Liver (tissue), 9 donors: Measurements from ENCODE around the gene MCTP1. TPM values are rescaled to one million over a fixed set of nuclear protein-coding genes. Genes with fewer than 3 reads are reported as not detected.

Experiments used
- DNase-seq: peaks from one replicate; pipeline ENCODE4 v3.0.0-alpha.2; 2017; ENCODE audit warnings: low spot score
- H3K27ac ChIP-seq, 2 donors: one replicate each; pipeline ENCODE4 v1.7.0; 2013; ENCODE audit warnings: inconsistent platforms in 2 of 2, low read length in 2 of 2, control low read depth in 1 of 2, low read depth in 1 of 2, mild to moderate bottlenecking in 1 of 2
- H3K27me3 ChIP-seq, 4 donors: one replicate each; pipeline versions ENCODE4 v1.6.1 to v1.7.0; 2013; ENCODE audit warnings: low read length in 3 of 4, inconsistent platforms in 1 of 4, mild to moderate bottlenecking in 1 of 4, moderate library complexity in 1 of 4; ENCODE audit not compliant: control insufficient read depth in 4 of 4, insufficient read depth in 4 of 4
- H3K36me3 ChIP-seq, 4 donors: one replicate each; pipeline versions ENCODE4 v1.6.1 to v1.7.0; 2013; ENCODE audit warnings: low read length in 3 of 4, mild to moderate bottlenecking in 3 of 4, low read depth in 1 of 4, moderate library complexity in 1 of 4; ENCODE audit not compliant: control insufficient read depth in 4 of 4, insufficient read depth in 3 of 4
- H3K4me1 ChIP-seq, 4 donors: one replicate each; pipeline versions ENCODE4 v1.6.1 to v1.7.0; 2013; ENCODE audit warnings: low read length in 3 of 4, mild to moderate bottlenecking in 3 of 4, moderate library complexity in 1 of 4; ENCODE audit not compliant: control insufficient read depth in 4 of 4, insufficient read depth in 4 of 4
- H3K4me3 ChIP-seq, 3 donors: one replicate each; pipeline versions ENCODE4 v1.6.1 to v1.7.0; 2013; ENCODE audit warnings: low read length in 3 of 3, control low read depth in 1 of 3, low read depth in 1 of 3, mild to moderate bottlenecking in 1 of 3
- H3K9ac ChIP-seq, 2 donors: one replicate each; pipeline ENCODE4 v1.7.0; 2013; ENCODE audit warnings: low read length in 2 of 2, mild to moderate bottlenecking in 2 of 2, moderate library complexity in 2 of 2, control low read depth in 1 of 2, low read depth in 1 of 2
- H3K9me3 ChIP-seq, 4 donors: one replicate each; pipeline versions ENCODE4 v1.6.1 to v1.7.0; 2013; ENCODE audit warnings: low read length in 3 of 4; ENCODE audit not compliant: control insufficient read depth in 4 of 4
- EGR1 ChIP-seq, 2 donors: IDR thresholded peaks; 2 replicates each; pipeline ENCODE4 v1.6.1; 2016 to 2018; ENCODE audit warnings: antibody characterized with exemption in 2 of 2, low read depth in 2 of 2
- FOXA1 ChIP-seq: IDR thresholded peaks from 2 replicates; pipeline ENCODE4 v1.6.1; 2016; ENCODE audit warnings: antibody characterized with exemption
- HNF4A ChIP-seq, 2 donors: conservative IDR thresholded peaks; 2 replicates each; pipeline ENCODE4 v1.6.1; 2016; ENCODE audit warnings: antibody characterized with exemption in 2 of 2, mild to moderate bottlenecking in 2 of 2
- HNF4G ChIP-seq: IDR thresholded peaks from 2 replicates; pipeline ENCODE4 v1.6.1; 2016; ENCODE audit warnings: antibody characterized with exemption
- NR2F2 ChIP-seq: IDR thresholded peaks from 2 replicates; pipeline ENCODE4 v1.6.1; 2016; ENCODE audit warnings: antibody characterized with exemption
- RAD21 ChIP-seq, 2 donors: IDR thresholded peaks; 2 replicates each; pipeline ENCODE4 v1.6.1; 2016; ENCODE audit warnings: antibody characterized with exemption in 2 of 2, mild to moderate bottlenecking in 2 of 2
- RXRA ChIP-seq, 2 donors: IDR thresholded peaks; 2 replicates each; pipeline ENCODE4 v1.6.1; 2017 to 2018; ENCODE audit warnings: antibody characterized with exemption in 2 of 2, mild to moderate bottlenecking in 1 of 2
- SP1 ChIP-seq: IDR thresholded peaks from 2 replicates; pipeline ENCODE4 v1.6.1; 2018; ENCODE audit warnings: antibody characterized with exemption, mild to moderate bottlenecking
- TAF1 ChIP-seq: conservative IDR thresholded peaks from 2 replicates; pipeline ENCODE4 v1.6.1; 2016; ENCODE audit warnings: antibody characterized with exemption, mild to moderate bottlenecking
- YY1 ChIP-seq: IDR thresholded peaks from 2 replicates; pipeline ENCODE4 v1.6.1; 2016; ENCODE audit warnings: antibody characterized with exemption, mild to moderate bottlenecking
- WGBS: extraction: QIAGEN DNeasy Blood & Tissue Kit; methylation state at CpG from one replicate; pipeline ENCODE4 v1.1.7; 2013; 5-methylcytosine and 5-hydroxymethylcytosine counted together
- polyA plus RNA-seq, 2 donors: library from polyadenylated mRNA; stranded (reverse) in 1 of 2; unstranded in 1 of 2; fragments of 200-250 nt in 1 of 2; fragments of >200 nt in 1 of 2; fragmentation: Nextera tagmentation in 1 of 2; extraction: Ambion mirVana in 1 of 2; gene quantifications; one replicate each; pipeline versions ENCODE4 v1.2.1 to v1.2.3, GENCODE V29; 2013 to 2015
- total RNA-seq, 2 donors: library from RNA; depleted of rRNA; stranded (reverse); fragments of >200 nt; gene quantifications; one replicate each; pipeline ENCODE4 v1.2.3, GENCODE V29; 2014
- TF ChIP-seq, protein P1 (sequence below): IDR thresholded peaks from 2 replicates; pipeline ENCODE4 v1.6.1; 2016; ENCODE audit warnings: antibody characterized with exemption
- TF ChIP-seq, protein P2 (sequence below): IDR thresholded peaks from 2 replicates; pipeline ENCODE4 v1.6.1; 2016; ENCODE audit warnings: antibody characterized with exemption
- TF ChIP-seq, protein P3 (sequence below): fragments of 150-350 bp; IDR thresholded peaks from 2 replicates; pipeline ENCODE4 v1.5.1; 2017; ENCODE audit warnings: improper control_type of control experiment, low read depth, low read length; ENCODE audit not compliant: missing input control
- TF ChIP-seq, protein P4 (sequence below): IDR thresholded peaks from 2 replicates; pipeline ENCODE4 v1.6.1; 2016; ENCODE audit warnings: antibody characterized with exemption, mild to moderate bottlenecking
- donor health status: healthy.
- donor health status: healthy.
- donor health status: healthy.
- donor health status: healthy.
- donor health status: healthy.

The MCTP1 gene
- total and polyA plus RNA-seq, 4 donors: 0.67 to 7.6 (median 4.3) TPM

DNA sequence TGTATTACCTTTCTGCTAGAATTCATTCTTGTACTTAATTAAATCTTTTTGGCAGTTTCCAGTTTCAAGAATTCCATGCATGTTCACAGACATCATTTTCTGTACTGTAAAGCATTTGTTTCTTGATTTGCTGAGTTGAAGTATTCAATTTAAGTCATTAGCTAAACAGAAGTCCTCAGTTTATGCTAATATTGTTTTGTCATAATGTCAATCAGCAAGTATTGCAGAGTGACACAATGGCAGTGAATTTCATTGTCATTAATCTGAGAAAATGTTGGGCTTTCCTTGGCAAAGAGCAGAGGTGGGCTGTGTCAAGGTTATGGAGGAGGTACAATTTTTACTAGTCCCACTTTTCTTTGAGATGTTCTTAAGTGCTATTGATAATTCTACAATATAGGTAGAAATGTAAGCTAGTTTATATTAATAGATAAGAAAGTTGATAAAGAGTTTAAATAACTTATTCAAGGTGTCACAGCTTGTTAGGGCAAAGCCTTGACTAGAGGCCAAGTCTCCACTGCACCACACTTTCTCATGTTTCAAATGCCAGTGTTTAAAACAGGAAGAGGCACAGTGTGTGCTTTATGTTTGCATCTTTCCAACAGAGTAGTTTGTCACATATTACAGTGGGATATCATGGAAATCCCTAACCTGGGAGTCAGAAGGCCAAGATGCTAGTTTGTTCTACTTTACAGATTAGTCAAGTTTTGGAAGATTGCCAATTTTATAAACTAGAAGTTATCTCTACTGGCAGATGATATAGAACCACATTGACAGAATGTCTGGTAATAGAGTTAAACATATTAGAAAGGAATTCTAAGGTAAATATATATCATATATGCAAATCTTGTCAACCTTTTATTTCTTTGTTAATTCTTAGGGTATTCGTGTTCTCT, 610.2 kb downstream of the MCTP1 start:
- Histone ChIP-seq H3K4me3 (no peak overlapping the region), H3K27ac (no peak overlapping the region), H3K4me1 (no peaks in the 10 kb centered on the region), H3K9me3 (no peaks in the 10 kb centered on the region), H3K9ac (no peak overlapping the region), H3K36me3 (peaks cover 0 to 6% (median 1%) of the 10 kb centered on the region in 4 donors), H3K27me3 (no peaks in the 10 kb centered on the region)
- no peak for DNase-seq
- TF ChIP-seq RXRA (IDR thresholded peaks at IDR 0.05): no peak
- no peak for TF ChIP-seq HNF4G
- no peak for TF ChIP-seq TAF1
- TF ChIP-seq, protein P1, sequence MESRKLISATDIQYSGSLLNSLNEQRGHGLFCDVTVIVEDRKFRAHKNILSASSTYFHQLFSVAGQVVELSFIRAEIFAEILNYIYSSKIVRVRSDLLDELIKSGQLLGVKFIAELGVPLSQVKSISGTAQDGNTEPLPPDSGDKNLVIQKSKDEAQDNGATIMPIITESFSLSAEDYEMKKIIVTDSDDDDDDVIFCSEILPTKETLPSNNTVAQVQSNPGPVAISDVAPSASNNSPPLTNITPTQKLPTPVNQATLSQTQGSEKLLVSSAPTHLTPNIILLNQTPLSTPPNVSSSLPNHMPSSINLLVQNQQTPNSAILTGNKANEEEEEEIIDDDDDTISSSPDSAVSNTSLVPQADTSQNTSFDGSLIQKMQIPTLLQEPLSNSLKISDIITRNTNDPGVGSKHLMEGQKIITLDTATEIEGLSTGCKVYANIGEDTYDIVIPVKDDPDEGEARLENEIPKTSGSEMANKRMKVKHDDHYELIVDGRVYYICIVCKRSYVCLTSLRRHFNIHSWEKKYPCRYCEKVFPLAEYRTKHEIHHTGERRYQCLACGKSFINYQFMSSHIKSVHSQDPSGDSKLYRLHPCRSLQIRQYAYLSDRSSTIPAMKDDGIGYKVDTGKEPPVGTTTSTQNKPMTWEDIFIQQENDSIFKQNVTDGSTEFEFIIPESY: no peak
- no peak for TF ChIP-seq RAD21 (IDR thresholded peaks at IDR 0.05)
- TF ChIP-seq SP1: no peak
- no peak for TF ChIP-seq FOXA1
- no peak for TF ChIP-seq EGR1 (IDR thresholded peaks at IDR 0.05; ENCODE audit: low read depth in 2 of 2)
- TF ChIP-seq HNF4A (conservative IDR thresholded peaks at IDR 0.05): no peak
- TF ChIP-seq YY1: no peak
- TF ChIP-seq, protein P2, sequence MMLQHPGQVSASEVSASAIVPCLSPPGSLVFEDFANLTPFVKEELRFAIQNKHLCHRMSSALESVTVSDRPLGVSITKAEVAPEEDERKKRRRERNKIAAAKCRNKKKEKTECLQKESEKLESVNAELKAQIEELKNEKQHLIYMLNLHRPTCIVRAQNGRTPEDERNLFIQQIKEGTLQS: no peak
- 99% methylated on average over 1 of the region's 1 CpG for WGBS

DNA sequence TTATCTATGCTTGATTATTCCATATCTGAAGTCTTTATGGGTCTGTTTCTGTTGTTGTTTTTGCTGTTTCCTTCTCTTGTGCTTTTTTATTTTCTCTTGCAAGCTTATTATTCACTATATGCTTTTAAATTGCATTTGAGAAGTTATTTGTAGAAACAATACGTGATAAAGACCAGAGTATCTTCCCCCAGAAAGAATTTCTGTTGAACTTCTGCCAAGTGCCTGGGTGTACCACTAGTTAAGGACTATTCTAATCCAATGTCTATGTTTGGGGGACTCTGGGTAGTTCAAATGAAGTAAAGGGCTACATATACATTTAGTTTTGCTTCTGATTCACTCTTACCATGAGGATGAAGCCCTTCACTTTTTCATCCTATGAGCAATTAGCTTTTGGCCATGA, 612.1 kb downstream of the MCTP1 start:
- WGBS: 80% methylated on average over 1 of the region's 1 CpG
- Histone ChIP-seq H3K27ac (no peak overlapping the region), H3K4me3 (no peak overlapping the region)

More for the DNA sequence above, 612.1 kb downstream of the MCTP1 start:
- H3K27me3 ChIP-seq: no peaks in the 10 kb centered on the region
- no peaks in the 10 kb centered on the region for H3K4me1 ChIP-seq
- no peak for DNase-seq
- no peaks in the 10 kb centered on the region for H3K9me3 ChIP-seq
- TF ChIP-seq YY1: no peak
- TF ChIP-seq NR2F2: no peak
- no peak for TF ChIP-seq HNF4G
- no peak for TF ChIP-seq HNF4A (conservative IDR thresholded peaks at IDR 0.05)
- TF ChIP-seq, protein P3, sequence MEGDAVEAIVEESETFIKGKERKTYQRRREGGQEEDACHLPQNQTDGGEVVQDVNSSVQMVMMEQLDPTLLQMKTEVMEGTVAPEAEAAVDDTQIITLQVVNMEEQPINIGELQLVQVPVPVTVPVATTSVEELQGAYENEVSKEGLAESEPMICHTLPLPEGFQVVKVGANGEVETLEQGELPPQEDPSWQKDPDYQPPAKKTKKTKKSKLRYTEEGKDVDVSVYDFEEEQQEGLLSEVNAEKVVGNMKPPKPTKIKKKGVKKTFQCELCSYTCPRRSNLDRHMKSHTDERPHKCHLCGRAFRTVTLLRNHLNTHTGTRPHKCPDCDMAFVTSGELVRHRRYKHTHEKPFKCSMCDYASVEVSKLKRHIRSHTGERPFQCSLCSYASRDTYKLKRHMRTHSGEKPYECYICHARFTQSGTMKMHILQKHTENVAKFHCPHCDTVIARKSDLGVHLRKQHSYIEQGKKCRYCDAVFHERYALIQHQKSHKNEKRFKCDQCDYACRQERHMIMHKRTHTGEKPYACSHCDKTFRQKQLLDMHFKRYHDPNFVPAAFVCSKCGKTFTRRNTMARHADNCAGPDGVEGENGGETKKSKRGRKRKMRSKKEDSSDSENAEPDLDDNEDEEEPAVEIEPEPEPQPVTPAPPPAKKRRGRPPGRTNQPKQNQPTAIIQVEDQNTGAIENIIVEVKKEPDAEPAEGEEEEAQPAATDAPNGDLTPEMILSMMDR: no peak
- TF ChIP-seq, protein P1: no peak
- no peak for TF ChIP-seq EGR1 (IDR thresholded peaks at IDR 0.05; ENCODE audit: low read depth in 2 of 2)
- TF ChIP-seq, protein P4, sequence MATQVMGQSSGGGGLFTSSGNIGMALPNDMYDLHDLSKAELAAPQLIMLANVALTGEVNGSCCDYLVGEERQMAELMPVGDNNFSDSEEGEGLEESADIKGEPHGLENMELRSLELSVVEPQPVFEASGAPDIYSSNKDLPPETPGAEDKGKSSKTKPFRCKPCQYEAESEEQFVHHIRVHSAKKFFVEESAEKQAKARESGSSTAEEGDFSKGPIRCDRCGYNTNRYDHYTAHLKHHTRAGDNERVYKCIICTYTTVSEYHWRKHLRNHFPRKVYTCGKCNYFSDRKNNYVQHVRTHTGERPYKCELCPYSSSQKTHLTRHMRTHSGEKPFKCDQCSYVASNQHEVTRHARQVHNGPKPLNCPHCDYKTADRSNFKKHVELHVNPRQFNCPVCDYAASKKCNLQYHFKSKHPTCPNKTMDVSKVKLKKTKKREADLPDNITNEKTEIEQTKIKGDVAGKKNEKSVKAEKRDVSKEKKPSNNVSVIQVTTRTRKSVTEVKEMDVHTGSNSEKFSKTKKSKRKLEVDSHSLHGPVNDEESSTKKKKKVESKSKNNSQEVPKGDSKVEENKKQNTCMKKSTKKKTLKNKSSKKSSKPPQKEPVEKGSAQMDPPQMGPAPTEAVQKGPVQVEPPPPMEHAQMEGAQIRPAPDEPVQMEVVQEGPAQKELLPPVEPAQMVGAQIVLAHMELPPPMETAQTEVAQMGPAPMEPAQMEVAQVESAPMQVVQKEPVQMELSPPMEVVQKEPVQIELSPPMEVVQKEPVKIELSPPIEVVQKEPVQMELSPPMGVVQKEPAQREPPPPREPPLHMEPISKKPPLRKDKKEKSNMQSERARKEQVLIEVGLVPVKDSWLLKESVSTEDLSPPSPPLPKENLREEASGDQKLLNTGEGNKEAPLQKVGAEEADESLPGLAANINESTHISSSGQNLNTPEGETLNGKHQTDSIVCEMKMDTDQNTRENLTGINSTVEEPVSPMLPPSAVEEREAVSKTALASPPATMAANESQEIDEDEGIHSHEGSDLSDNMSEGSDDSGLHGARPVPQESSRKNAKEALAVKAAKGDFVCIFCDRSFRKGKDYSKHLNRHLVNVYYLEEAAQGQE: no peak
- no peak overlapping the region for H3K9ac ChIP-seq
- H3K36me3 ChIP-seq: peaks cover 0 to 6% (median 1%) of the 10 kb centered on the region in 4 donors
